Middle frontal gyrus (tissue), 1 donor: ENCODE measurements around the gene KMT5C.

Experiments used
- DNase-seq: peaks from one replicate; pipeline ENCODE4 v3.0.0-alpha.2; 2015; ENCODE audit warnings: low spot score; ENCODE audit errors: extremely low spot score

Gene KMT5C

DNA sequence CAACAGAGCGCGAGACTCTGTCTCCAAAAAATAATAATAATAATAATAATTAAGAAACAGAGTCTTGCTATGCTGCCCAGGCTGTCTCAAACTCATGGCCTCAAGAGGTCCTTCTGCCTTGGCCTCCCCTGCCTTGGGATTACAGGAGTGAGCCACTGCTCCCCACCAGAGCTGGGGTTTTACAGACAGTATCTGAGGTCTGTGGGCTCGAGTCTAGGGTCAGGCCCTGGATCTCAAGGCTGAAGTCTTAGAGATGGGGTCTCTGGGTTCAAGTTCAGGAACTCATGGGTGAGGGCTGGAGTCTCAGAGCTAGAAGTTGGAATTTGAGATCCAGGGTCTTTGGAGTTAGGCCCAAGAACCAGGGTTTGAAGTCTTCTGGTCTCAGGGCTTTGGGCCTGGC lies 27.1 kb downstream of the KMT5C start:
- no peak for DNase-seq

- no peak for DNase-seq
Observed at GRCh38 chr19:55368106-55368505, 28.4 kb downstream of the KMT5C start.

DNA sequence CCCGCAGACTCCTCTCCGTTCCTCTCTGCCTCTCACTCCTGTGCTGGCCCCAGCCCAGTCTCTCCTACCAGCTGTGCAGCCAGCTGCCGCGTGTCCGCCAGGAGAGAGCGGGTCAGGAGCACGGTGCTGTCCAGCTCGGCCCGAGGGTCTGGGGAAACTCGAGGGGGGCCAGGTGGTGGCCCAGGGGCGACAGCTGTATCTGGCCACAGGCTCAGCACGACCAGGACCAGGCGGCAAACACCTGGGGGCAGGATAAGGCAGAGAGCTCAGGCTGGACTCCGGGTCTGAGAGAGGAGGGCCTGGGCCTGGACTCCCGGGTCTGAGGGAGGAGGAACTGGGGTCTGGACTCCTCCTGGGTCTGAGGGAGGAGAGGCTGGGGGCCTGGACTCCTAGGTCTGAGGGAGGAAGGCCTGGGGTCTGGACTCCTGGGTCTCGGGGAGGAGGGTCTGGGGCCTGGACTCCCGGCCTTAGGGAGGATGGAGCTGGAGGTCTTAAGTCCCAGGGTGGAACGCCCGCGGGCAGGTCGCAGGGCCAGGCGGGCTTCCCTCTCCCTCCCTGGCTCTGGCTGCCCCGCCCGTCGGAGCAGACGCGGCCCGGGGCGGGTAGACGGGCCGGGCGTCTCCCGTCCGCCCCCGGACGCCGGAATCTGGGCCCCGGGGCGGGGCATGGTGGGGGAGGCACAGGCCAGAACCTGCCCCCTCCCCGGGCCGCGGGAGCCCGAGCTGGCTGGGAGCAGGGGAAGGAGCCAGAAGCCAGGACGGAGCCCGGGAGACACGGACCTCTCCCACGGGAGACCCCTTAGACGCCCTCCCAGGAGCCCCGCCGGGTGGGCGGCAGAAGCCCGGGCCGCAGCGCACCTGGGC lies 29.3 kb downstream of the KMT5C start:
- no peak for DNase-seq

- no peak for DNase-seq
Observed at GRCh38 chr19:55369653-55370304, 30.1 kb downstream of the KMT5C start.

GRCh38 chr19:55370305-55370988 lies 30.8 kb downstream of the KMT5C start, which contains the start of gene IL11:
Gene IL11 (minus strand): TSS chr19:55370463. CDS start chr19:55370310, 153 bp downstream.
- no peak for DNase-seq

- DNase-seq = no peak
Observed at GRCh38 chr19:55372316-55373081, 32.8 kb downstream of the KMT5C start.

GRCh38 chr19:55373306-55373992 lies 33.8 kb downstream of the KMT5C start:
- DNase-seq = no peak

DNA sequence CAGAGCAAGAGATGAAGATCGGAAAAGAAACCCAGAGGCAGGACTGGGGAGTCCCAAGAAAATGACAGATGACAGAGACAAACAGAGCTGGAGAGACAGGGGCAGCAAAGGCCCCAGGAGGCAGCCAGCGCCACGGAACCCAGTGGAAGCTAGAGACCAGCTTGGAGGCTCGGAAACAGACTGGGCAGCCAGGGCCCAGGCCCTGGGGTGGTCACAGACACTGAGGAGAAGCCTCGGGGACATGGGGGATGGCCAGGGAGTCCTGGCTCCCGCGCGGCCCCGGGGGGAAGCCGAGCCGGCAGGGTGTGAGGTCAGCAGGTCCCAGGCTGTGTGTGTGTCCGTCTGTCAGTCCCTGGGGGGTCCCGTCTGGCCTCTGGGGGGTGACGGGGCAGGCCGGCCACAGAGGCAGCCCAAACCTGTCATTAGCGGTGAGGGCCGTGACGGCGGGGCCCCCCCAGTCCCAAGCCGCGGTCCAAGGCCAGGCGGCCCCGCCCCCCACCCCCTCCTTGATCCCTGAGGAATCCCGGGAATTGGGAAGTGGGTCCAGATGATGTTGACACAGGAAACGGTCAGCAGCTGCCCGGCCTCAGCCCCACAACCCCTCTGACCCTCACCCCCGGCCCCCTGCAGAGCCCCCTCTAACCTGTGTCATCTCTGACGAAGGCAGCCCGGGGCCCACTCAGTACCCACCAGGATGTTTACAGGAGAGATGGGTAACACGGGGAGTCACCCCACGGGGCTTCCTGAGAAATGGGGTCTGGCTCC lies 34.5 kb downstream of the KMT5C start:
- no peak for DNase-seq

- DNase-seq = no peak
Observed at GRCh38 chr19:55376241-55376933, 36.7 kb downstream of the KMT5C start, which contains the start of gene TMEM190. Gene TMEM190 (plus strand): TSS chr19:55376826. CDS start chr19:55376854, 28 bp downstream.

DNA sequence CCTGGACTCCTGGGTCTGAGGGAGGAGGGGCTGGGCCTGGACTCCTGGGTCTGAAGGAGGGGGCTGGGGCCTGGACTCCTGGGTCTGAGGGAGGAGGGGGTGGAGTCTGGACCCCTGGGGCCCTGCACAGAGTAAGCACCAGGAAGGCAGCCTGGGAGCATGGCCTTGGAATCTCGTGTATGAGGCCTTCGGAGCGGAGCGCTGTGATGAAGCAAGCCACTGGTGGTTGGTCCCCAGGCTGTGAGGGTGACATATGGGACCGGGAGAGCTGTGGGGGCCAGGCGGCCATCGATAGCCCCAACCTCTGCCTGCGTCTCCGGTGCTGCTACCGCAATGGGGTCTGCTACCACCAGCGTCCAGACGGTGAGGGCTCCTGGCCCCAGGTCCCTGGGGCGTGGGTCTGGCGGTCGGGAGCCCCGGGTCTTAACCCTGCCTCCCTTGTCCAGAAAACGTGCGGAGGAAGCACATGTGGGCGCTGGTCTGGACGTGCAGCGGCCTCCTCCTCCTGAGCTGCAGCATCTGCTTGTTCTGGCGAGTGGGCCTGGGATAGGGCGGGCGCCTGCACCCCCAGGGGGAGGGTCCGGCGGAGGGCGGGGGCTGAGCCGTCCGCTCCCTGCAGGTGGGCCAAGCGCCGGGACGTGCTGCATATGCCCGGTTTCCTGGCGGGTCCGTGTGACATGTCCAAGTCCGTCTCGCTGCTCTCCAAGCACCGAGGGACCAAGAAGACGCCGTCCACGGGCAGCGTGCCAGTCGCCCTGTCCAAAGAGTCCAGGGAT lies 37.9 kb downstream of the KMT5C start:
- no peak for DNase-seq

GRCh38 chr19:55379174-55379573 lies 39.5 kb downstream of the KMT5C start:
- DNase-seq = no peak

DNA sequence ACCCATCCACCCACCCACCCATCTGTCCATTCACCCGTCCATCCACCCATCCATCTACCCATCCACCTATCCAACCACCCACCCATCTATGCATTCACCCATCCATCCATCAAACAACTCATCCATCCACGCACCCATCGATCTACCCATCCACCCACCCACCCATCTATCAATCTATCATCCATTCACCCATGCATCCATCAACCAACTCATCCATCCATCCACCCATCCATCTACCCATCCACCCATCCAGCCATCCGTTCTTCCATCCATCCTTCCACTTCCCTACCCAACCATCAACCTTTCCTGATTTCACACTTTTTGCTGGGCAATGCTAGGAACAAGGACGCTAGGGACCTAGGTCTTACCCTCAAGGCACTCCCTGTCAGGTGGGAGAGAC lies 42.3 kb downstream of the KMT5C start:
- DNase-seq = no peak

DNA sequence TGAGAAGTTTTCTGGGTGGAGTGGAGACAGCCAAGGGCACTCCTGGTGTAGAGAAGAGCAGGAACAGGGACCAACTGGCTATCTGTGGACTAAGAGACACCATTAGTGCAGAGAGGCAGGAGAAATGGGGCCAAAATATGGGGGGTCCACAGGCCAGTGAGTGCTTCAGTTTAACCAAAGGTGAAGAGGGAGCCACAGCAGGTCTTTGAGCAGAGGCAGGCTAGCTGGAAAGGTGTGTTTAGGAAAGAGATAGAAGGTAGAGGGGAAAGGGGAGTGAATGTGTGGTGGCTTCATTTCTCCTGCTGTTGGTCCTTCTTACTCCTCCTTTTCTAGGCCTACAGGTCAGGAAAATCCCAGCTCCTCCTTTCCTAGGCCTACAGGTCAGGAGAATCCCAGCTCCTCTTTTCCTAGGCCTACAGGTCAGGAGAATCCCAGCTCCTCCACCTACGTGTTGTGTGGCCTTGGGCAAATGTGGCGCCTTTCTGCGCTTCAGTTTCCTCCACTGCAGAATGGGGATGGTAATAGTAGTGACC lies 42.9 kb downstream of the KMT5C start:
- no peak for DNase-seq

DNA sequence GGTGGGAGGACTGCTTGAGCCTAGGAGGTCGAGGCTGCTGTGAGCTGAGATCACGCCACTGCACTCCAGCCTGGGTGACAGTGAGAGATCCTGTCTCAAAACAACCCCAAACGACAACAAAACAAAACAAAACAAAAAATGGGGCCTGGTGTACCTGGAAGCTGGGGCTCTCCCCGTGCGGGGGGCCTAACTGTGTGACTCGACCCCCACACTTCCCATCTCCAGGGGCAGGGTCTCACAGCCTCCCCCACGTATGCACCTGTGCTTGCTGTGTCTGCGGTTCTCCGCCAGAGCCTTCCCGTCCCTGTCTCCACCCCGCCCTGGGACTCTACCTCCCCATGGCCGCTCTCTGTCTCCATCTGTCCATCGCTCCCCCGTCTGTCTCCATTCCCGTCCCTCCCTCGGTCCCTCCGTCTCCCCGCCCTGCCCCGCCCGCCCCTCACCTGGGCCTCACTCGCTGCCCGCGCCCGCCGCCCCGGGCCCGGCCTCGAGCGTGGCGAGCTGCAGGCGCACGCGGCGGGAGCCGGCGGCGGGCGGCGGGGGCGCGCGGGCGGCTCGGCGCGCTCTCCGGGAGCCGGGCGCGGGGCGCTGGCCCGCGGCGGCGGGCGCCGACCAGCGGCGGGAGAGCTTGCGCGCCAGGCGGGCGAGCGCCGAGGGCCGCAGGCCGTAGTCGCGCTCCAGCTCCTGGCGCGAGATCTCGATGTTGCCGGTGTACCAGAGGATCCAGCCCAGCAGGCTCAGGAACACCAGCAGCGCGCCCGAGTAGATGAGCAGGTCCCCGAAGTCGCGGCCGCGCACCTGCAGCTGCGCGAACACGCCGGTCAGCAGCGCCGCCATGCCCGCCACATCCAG lies 43.8 kb downstream of the KMT5C start:
- no peak for DNase-seq

- no peak for DNase-seq
Observed at GRCh38 chr19:55384131-55384919, 44.6 kb downstream of the KMT5C start, which contains the start of gene TMEM238. Gene TMEM238 (minus strand): TSS chr19:55384292. CDS start chr19:55384259, 33 bp downstream.
